Neural cell (in vitro differentiated cells): Measurements from ENCODE around the gene CTTNBP2NL.
"Not testable (repeated sequence)": the region's sequence is repeated elsewhere in the genome, so short reads cannot be mapped to it uniquely, and the experiment has no call there.

Experiments
- CTCF ChIP-seq: fragments of 450-650 bp; IDR thresholded peaks from 2 replicates; pipeline ENCODE4 v1.5.1; 2014; ENCODE audit warnings: antibody characterized with exemption, mild to moderate bottlenecking, moderate library complexity; ENCODE audit not compliant: poor library complexity, severe bottlenecking
- SMC3 ChIP-seq: fragments of 450-650 bp; conservative IDR thresholded peaks from 2 replicates; pipeline ENCODE4 v1.6.1; 2014; ENCODE audit warnings: antibody characterized with exemption, mild to moderate bottlenecking, moderate library complexity; ENCODE audit not compliant: poor library complexity

GRCh38 chr1:112470324-112470723 lies 74.3 kb downstream of the CTTNBP2NL start:
- not testable (repeated sequence) for TF ChIP-seq CTCF, SMC3
